B cell (primary cell): ENCODE results near the gene ELK4. TPM values are rescaled to one million over a fixed set of nuclear protein-coding genes. Genes with fewer than 3 reads are reported as not detected.

ENCODE experiments used
- ATAC-seq: fragments of 200-7000 bp; cut with Tn5 transposase; one replicate; pipeline ENCODE4 v1.10.0; 2021; ENCODE audit warnings: low read depth, mild to moderate bottlenecking, moderate number of reproducible peaks, moderate library complexity
- CTCF ChIA-PET: fragments of 350-600 bp; sonication (Branson Sonifier 250); formaldehyde crosslinking; loops from one replicate; lab custom pipeline; 2021; ENCODE audit warnings: antibody characterized with exemption, inconsistent platforms; lab: Charles Lee
- POLR2A ChIA-PET: fragments of 350-600 bp; sonication (Branson Sonifier 250); formaldehyde crosslinking; loops from one replicate; lab custom pipeline; 2021; ENCODE audit warnings: antibody characterized with exemption; lab: Charles Lee
- DNase-seq: peaks from one replicate; pipeline ENCODE4 v3.0.0; 2013
- H2AFZ ChIP-seq: 2 replicates; pipeline ENCODE4 v1.6.1; 2012; ENCODE audit warnings: mild to moderate bottlenecking, low read depth, low read length; ENCODE audit not compliant: insufficient read depth, poor library complexity, severe bottlenecking
- H3K27ac ChIP-seq, 2 donors: 1 replicate in 1 of 2; 2 replicates in 1 of 2; pipeline ENCODE4 v1.5.1; 2012 to 2013; ENCODE audit warnings: low read length in 2 of 2, mild to moderate bottlenecking in 2 of 2, moderate library complexity in 1 of 2
- H3K27me3 ChIP-seq, 4 experiments: fragments of 200-600 bp in 1 of 4; sonication (generic) in 1 of 4; replicated peaks in 1 of 4; 1 replicate in 2 of 4; 2 replicates in 2 of 4; pipeline versions ENCODE4 v1.6.1 to v1.7.0; 2013 to 2016; ENCODE audit warnings: low read length in 3 of 4, mild to moderate bottlenecking in 2 of 4, mixed read lengths in 1 of 4, moderate library complexity in 1 of 4; ENCODE audit not compliant: insufficient read depth in 4 of 4, control insufficient read depth in 3 of 4; ENCODE audit errors: control extremely low read depth in 1 of 4
- H3K36me3 ChIP-seq, 2 experiments: replicated peaks in 1 of 2; 1 replicate in 1 of 2; 2 replicates in 1 of 2; pipeline versions ENCODE4 v1.6.1 to v1.7.1; 2013; ENCODE audit warnings: low read length in 1 of 2; ENCODE audit not compliant: insufficient read depth in 2 of 2, control insufficient read depth in 1 of 2; ENCODE audit errors: control extremely low read depth in 1 of 2, extremely low read depth in 1 of 2
- H3K4me1 ChIP-seq, 2 donors: fragments of 200-600 bp in 1 of 2; sonication (generic) in 1 of 2; 1 replicate in 1 of 2; 2 replicates in 1 of 2; pipeline versions ENCODE4 v1.5.1 to v1.6.1; 2013 to 2017; ENCODE audit warnings: low read length in 2 of 2; ENCODE audit not compliant: control insufficient read depth in 2 of 2, insufficient read depth in 2 of 2
- H3K4me2 ChIP-seq: replicated peaks from 2 replicates; pipeline ENCODE3; 2012; ENCODE audit warnings: mild to moderate bottlenecking, low read depth, low read length; ENCODE audit not compliant: poor library complexity, severe bottlenecking
- H3K4me3 ChIP-seq, 5 experiments: fragments of 200-600 bp in 1 of 5; sonication (generic) in 1 of 5; 1 replicate in 3 of 5; 2 replicates in 2 of 5; pipeline versions ENCODE4 v1.5.1 to v1.7.0; 2011 to 2016; ENCODE audit warnings: low read length in 4 of 5, mild to moderate bottlenecking in 4 of 5, low read depth in 2 of 5, control low read depth in 1 of 5, moderate library complexity in 1 of 5; ENCODE audit not compliant: insufficient read depth in 1 of 5; ENCODE audit errors: control extremely low read depth in 1 of 5, extremely low read depth in 1 of 5
- H3K79me2 ChIP-seq: fragments of 200-600 bp; sonication (generic); one replicate; pipeline ENCODE4 v1.6.0; 2016; ENCODE audit warnings: low read length; ENCODE audit not compliant: control insufficient read depth, insufficient read depth
- H3K9ac ChIP-seq: fragments of 200-600 bp; sonication (generic); 2 replicates; pipeline ENCODE4 v1.6.1; 2017; ENCODE audit warnings: mild to moderate bottlenecking, low read length, moderate library complexity
- H3K9me3 ChIP-seq, 3 donors: one replicate each; pipeline versions ENCODE4 v1.6.1 to v1.7.1; 2013; ENCODE audit warnings: low read length in 2 of 3; ENCODE audit not compliant: control insufficient read depth in 2 of 3, insufficient read depth in 1 of 3; ENCODE audit errors: control extremely low read depth in 1 of 3
- H4K20me1 ChIP-seq: 2 replicates; pipeline ENCODE4 v1.6.0; 2012; ENCODE audit warnings: mild to moderate bottlenecking, low read length; ENCODE audit not compliant: insufficient read depth, control insufficient read depth, poor library complexity, severe bottlenecking
- H3K27ac Mint-ChIP-seq: one replicate; pipeline ENCODE4 v1.8.0; 2021; ENCODE audit warnings: mixed read lengths
- H3K27me3 Mint-ChIP-seq: one replicate; pipeline ENCODE4 v1.8.0; 2021; ENCODE audit warnings: mixed read lengths
- H3K4me1 Mint-ChIP-seq: one replicate; pipeline ENCODE4 v1.8.0; 2021; ENCODE audit warnings: mixed read lengths
- H3K4me3 Mint-ChIP-seq: one replicate; pipeline ENCODE4 v1.8.0; 2021; ENCODE audit warnings: mixed read lengths
- H3K9me3 Mint-ChIP-seq: one replicate; pipeline ENCODE4 v1.8.0; 2022; ENCODE audit warnings: mixed read lengths; ENCODE audit not compliant: insufficient read depth
- EZH2 ChIP-seq: IDR thresholded peaks from 2 replicates; pipeline ENCODE4 v1.6.1; 2012; ENCODE audit warnings: borderline replicate concordance, low read depth, mild to moderate bottlenecking, moderate library complexity, low read length; ENCODE audit not compliant: insufficient read depth, poor library complexity, severe bottlenecking
- WGBS: methylation state at CpG from one replicate; pipeline ENCODE4 v1.1.5; 2013; ENCODE audit warnings: missing lambda C conversion rate; ENCODE audit not compliant: insufficient coverage; 5-methylcytosine and 5-hydroxymethylcytosine counted together
- intact Hi-C: fragments of 100-400 bp; cut with micrococcal nuclease; formaldehyde crosslinking; loops from one replicate; pipeline ENCODE4 v1.10.0; 2022
- polyA plus RNA-seq: library from polyadenylated mRNA; depleted of rRNA; stranded (reverse); fragments of >200 nt; gene quantifications from 2 replicates; pipeline ENCODE4 v1.2.3, GENCODE V29; 2012
- total RNA-seq, 2 donors: library from RNA; stranded (reverse); fragments of 120-200 nt in 1 of 2; gene quantifications; 1 replicate in 1 of 2; 2 replicates in 1 of 2; pipeline versions ENCODE4 v1.2.3 to v1.2.4, GENCODE V29; 2013 to 2022
- TF ChIP-seq, protein P1 (sequence below): fragments of 200-600 bp; IDR thresholded peaks from one replicate; pipeline ENCODE4 v1.8.0; 2022; ENCODE audit warnings: antibody characterized with exemption, mild to moderate bottlenecking

Gene ELK4
- total and polyA plus RNA-seq, 2 donors (not counting 1 experiment from before 2014, with no cell fraction given) = 11.0 to 151 TPM

DNA sequence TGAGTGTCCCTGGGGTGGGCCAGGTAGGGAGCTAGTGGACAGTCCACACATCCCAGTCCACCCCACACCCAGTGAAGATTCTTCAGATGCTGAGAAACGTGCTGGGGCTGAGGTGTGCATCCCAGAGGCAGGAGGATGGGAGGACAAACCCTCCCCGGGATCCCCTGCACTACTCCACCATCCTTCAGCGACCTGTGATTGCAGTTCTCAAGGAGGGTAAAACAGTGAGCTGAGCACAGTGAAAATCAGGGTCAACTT is 51.0 kb downstream of the ELK4 start:
- CTCF ChIA-PET = interaction anchor here (1.8 kb wide), 1 partner anchor 11 kb away, joined by 4 read pairs; no protein-coding TSS in a partner anchor
- POLR2A ChIA-PET = no interaction called here

GRCh38 chr1:205580140-205580922 is 51.5 kb downstream of the ELK4 start:
- intact Hi-C loops = no loop called here
- H3K27ac Mint-ChIP-seq = no peak overlapping the region
- POLR2A ChIA-PET = no interaction called here
- H3K4me3 Mint-ChIP-seq = no peak overlapping the region
- CTCF ChIA-PET = interaction anchor here (1.4 to 1.8 kb wide), 2 partner anchors 11 kb away, joined by 4 read pairs; no protein-coding TSS in a partner anchor
- peaks cover 22% of the 10 kb centered on the region for H3K4me1 Mint-ChIP-seq
- TF ChIP-seq, protein P1, sequence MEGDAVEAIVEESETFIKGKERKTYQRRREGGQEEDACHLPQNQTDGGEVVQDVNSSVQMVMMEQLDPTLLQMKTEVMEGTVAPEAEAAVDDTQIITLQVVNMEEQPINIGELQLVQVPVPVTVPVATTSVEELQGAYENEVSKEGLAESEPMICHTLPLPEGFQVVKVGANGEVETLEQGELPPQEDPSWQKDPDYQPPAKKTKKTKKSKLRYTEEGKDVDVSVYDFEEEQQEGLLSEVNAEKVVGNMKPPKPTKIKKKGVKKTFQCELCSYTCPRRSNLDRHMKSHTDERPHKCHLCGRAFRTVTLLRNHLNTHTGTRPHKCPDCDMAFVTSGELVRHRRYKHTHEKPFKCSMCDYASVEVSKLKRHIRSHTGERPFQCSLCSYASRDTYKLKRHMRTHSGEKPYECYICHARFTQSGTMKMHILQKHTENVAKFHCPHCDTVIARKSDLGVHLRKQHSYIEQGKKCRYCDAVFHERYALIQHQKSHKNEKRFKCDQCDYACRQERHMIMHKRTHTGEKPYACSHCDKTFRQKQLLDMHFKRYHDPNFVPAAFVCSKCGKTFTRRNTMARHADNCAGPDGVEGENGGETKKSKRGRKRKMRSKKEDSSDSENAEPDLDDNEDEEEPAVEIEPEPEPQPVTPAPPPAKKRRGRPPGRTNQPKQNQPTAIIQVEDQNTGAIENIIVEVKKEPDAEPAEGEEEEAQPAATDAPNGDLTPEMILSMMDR = no peak
- TF ChIP-seq EZH2 = no peak
- Histone ChIP-seq H3K79me2 (no peaks in the 10 kb centered on the region), H3K4me1 (peaks cover 21 to 36% of the 10 kb centered on the region in 2 donors), H3K27ac (no peak overlapping the region), H3K4me2 (no peak overlapping the region), H2AFZ (no peak overlapping the region), H3K9me3 (no peaks in the 10 kb centered on the region), H4K20me1 (no peaks in the 10 kb centered on the region), H3K27me3 (peaks cover 0 to 8% (median 2%) of the 10 kb centered on the region in 4 experiments), H3K4me3 (no peak overlapping the region), H3K36me3 (no peaks in the 10 kb centered on the region), H3K9ac (no peak overlapping the region)
- H3K9me3 Mint-ChIP-seq = no peaks in the 10 kb centered on the region
- WGBS = 92% methylated on average over 8 of the region's 15 CpGs
- no peak for DNase-seq
- ATAC-seq = no peak
- no peaks in the 10 kb centered on the region for H3K27me3 Mint-ChIP-seq

More for the DNA sequence above, 51.0 kb downstream of the ELK4 start:
- intact Hi-C loops = no loop called here
- no peak for ATAC-seq
- Histone ChIP-seq H2AFZ (no peak overlapping the region), H4K20me1 (no peaks in the 10 kb centered on the region), H3K4me2 (no peak overlapping the region), H3K36me3 (no peaks in the 10 kb centered on the region), H3K4me3 (no peak overlapping the region), H3K9ac (no peak overlapping the region), H3K27me3 (peaks cover 0 to 8% (median 2%) of the 10 kb centered on the region in 4 experiments), H3K27ac (no peak overlapping the region), H3K9me3 (no peaks in the 10 kb centered on the region), H3K4me1 (peaks cover 26 to 42% of the 10 kb centered on the region in 2 donors), H3K79me2 (no peaks in the 10 kb centered on the region)
- no CpG with 5 or more reads among the region's 3 CpGs for WGBS
- Mint-ChIP-seq H3K4me3 (no peak overlapping the region), H3K9me3 (no peaks in the 10 kb centered on the region), H3K4me1 (peaks cover 26% of the 10 kb centered on the region), H3K27ac (no peak overlapping the region), H3K27me3 (no peaks in the 10 kb centered on the region)
- TF ChIP-seq, protein P1 = no peak
- no peak for TF ChIP-seq EZH2
- DNase-seq = no peak
